ENCODE measurements around the gene MED12L. TPM values are rescaled to one million over a fixed set of nuclear protein-coding genes. Genes with fewer than 3 reads are reported as not detected.
A peak's percentile ranks its signal among the peaks of the same experiment; 100 is the strongest.

MED12L gene
- total and polyA plus RNA-seq, 12 donors: 0.03 to 4.5 (median 0.71) TPM

DNA sequence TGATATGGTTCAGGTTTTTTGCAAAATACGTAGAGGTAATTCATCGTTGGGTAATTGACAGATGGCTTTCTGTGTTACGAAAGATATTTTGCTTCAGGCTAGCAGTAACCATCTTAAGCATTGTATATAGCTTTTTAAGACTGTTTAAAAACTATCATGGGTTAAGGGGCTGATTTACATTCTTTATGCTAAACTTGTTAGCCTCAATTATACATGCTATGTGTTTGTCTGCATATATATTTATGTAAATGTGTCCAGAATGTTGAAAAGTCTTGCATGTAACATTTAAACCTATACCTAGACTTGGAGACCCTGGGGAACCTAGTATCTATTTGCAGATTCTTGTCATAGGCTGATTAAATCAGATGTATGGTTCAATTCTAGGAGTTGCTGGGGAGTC lies 204.0 kb downstream of the MED12L start:
- TF ChIP-seq, protein P1, sequence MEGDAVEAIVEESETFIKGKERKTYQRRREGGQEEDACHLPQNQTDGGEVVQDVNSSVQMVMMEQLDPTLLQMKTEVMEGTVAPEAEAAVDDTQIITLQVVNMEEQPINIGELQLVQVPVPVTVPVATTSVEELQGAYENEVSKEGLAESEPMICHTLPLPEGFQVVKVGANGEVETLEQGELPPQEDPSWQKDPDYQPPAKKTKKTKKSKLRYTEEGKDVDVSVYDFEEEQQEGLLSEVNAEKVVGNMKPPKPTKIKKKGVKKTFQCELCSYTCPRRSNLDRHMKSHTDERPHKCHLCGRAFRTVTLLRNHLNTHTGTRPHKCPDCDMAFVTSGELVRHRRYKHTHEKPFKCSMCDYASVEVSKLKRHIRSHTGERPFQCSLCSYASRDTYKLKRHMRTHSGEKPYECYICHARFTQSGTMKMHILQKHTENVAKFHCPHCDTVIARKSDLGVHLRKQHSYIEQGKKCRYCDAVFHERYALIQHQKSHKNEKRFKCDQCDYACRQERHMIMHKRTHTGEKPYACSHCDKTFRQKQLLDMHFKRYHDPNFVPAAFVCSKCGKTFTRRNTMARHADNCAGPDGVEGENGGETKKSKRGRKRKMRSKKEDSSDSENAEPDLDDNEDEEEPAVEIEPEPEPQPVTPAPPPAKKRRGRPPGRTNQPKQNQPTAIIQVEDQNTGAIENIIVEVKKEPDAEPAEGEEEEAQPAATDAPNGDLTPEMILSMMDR (IDR thresholded peaks at IDR 0.05): no peak
- H3K9me3 ChIP-seq: no peaks in the 10 kb centered on the region
- DNase-seq (no peak), ATAC-seq (no peak)
- peaks cover 0 to under 1% (median 0%) of the 10 kb centered on the region in 9 donors for H3K4me1 ChIP-seq
- H3K36me3 ChIP-seq: no peaks in the 10 kb centered on the region
- no peak overlapping the region for H3K27ac ChIP-seq
- no peak overlapping the region for H3K4me3 ChIP-seq
- H3K27me3 ChIP-seq: no peaks in the 10 kb centered on the region
- intact Hi-C loops (cut with DNase I): no loop called here
- WGBS, 2 donors: 49 to 57% methylated on average over 3 of the region's 3 CpGs

DNA sequence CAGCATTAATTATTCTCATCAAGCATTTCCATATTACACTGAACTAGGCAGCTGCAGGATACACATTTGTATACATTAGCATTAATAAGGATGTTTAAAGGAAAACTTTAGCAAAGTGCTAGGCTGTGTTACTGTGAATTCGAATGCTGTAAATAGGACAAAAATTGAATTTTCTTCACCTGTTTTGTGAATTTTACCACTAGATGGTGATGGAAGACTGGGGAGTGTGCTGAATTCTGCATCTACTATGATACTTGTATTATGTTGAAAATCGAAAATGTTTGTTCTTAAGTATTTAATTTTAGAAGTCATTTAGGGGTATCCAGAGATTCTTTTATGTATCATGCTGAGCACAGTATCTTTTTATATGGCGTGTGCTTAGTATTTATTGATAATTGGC lies 205.2 kb downstream of the MED12L start:
- no peak overlapping the region for H3K4me3 ChIP-seq
- no peak for DNase-seq
- H3K36me3 ChIP-seq: no peaks in the 10 kb centered on the region
- no peaks in the 10 kb centered on the region for H3K4me1 ChIP-seq
- no peak for ATAC-seq
- no peaks in the 10 kb centered on the region for H3K27me3 ChIP-seq
- H3K9me3 ChIP-seq: no peaks in the 10 kb centered on the region
- intact Hi-C loops (cut with DNase I): loop anchor here in 1 of 10 donors (5.0 kb wide), 1 partner anchor 547 kb away; no protein-coding TSS in a partner anchor
- TF ChIP-seq, protein P1 (IDR thresholded peaks at IDR 0.05): peak in 7 of 9 donors; percentile 22 to 50 (median 47)
- WGBS, 2 donors: 61 to 79% methylated on average over 3 of the region's 3 CpGs
- H3K27ac ChIP-seq: no peak overlapping the region

DNA sequence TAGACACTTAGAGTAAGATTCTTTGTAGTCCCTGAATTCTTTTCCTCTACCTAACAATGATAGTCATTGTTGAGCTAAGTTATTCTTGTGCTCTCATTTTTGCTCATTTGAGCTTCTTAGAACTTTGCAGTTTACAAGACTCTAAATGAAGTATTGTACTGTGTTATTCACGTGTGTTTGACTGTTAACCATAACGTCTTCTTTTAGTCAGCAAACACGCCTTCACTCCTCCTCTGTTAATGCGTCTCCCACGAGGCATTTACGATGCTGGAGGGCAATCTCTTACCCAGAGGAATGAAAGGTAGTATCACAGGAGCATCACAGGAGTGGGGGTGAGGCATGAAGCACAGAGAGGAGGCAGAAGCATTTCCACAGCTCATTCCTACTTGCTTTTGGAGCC lies 207.7 kb downstream of the MED12L start:
- TF ChIP-seq, protein P1 (IDR thresholded peaks at IDR 0.05): no peak
- Histone ChIP-seq H3K27me3 (no peaks in the 10 kb centered on the region), H3K36me3 (no peaks in the 10 kb centered on the region), H3K4me1 (no peaks in the 10 kb centered on the region), H3K27ac (no peak overlapping the region), H3K4me3 (no peak overlapping the region), H3K9me3 (no peaks in the 10 kb centered on the region)
- ATAC-seq (no peak), DNase-seq (no peak)
- intact Hi-C loops (cut with DNase I): loop anchor here in 1 of 10 donors (5.0 kb wide), 1 partner anchor 544 kb away; no protein-coding TSS in a partner anchor
- WGBS, 2 donors: 84 to 85% methylated on average over 6 of the region's 6 CpGs

DNA sequence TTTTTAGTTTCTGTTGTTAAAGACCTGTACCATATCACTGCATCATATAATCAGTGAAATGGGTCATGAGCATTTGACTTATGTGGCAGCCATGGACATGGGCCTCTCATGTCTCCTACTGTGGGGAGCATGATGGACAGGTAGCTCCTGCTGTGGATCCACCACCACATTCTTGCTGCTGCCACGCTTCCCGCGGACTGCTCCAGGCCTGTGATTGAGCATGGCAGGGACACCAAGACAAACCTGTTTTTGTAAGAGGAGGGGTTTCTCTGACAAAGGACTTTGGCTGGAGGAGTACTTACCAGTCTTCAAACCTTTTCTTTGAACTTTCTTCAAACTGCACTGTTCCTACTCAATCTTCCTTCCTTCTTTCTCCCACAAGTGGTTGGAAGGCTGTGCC lies 210.8 kb downstream of the MED12L start:
- H3K4me1 ChIP-seq: peaks cover 0 to 2% (median 0%) of the 10 kb centered on the region in 9 donors
- WGBS, 2 donors: 82 to 88% methylated on average over 3 of the region's 3 CpGs
- no peak overlapping the region for H3K4me3 ChIP-seq
- no peak for ATAC-seq
- DNase-seq: no peak
- H3K9me3 ChIP-seq: no peaks in the 10 kb centered on the region
- intact Hi-C loops (cut with DNase I): no loop called here
- TF ChIP-seq, protein P1 (IDR thresholded peaks at IDR 0.05): no peak
- no peak overlapping the region for H3K27ac ChIP-seq
- no peaks in the 10 kb centered on the region for H3K27me3 ChIP-seq
- H3K36me3 ChIP-seq: no peaks in the 10 kb centered on the region

Data from heart right ventricle (tissue), 16 donors.